Measurements from ENCODE around the gene RBKS. TPM values are rescaled to one million over a fixed set of nuclear protein-coding genes. Genes with fewer than 3 reads are reported as not detected.

Gene RBKS
- total and polyA plus RNA-seq, 2 of the 8 experiments (the other 6 are each of a cell fraction or from before 2014, with no cell fraction given): 1.1 to 1.5 TPM

DNA sequence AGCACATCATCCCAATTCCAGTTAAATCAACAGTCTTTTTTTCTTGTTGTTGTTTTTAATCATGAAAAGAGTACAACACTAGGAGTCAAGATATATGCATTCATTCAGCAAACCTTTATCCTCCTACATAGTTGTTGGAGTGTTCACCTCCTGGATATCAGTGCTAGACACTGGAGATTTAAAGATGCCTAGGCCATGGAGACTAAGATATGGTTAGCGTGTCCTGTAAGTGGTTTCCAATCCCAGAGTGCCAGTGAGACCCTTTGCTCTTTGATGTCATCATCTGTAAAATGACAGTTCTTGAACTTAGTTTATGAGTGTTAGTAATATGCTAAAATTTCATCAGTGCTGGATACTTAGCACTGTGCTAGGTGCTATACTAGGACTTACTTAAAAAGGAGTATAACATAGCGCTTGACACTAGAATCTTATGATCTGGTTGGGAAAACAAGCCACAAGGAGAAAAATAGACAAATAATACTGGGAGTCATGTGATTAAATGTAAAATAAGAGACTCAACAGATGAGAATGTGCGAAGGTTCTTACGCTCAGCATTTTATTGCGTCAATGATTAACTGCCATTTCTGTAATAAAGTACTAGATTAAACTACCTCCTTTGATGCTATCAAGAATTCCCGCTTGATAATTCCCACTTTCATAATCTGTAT is 31.8 kb upstream of the RBKS start:
- Histone ChIP-seq H2AK5ac (ENCODE audit: low read depth, low read length) (no peak overlapping the region), H3K56ac (replicated peaks; ENCODE audit: insufficient read length, low read depth, low read length) (no peak overlapping the region), H3K4me1 (replicated peaks in 1 of 4; ENCODE audit: control insufficient read depth in 3 of 4, insufficient read depth in 4 of 4, low read length in 3 of 4) (no peaks in the 10 kb centered on the region), H2BK120ac (replicated peaks; ENCODE audit: low read depth, low read length) (no peak overlapping the region), H3K18ac (ENCODE audit: extremely low read depth, low read length) (no peak overlapping the region), H3K4me2 (ENCODE audit: insufficient read depth in 1 of 2, low read depth in 2 of 2, low read length in 2 of 2) (no peak overlapping the region), H3K4me3 (ENCODE audit: extremely low read depth in 1 of 4, insufficient read depth in 2 of 4, low read depth in 3 of 4, low read length in 4 of 4) (no peak overlapping the region), H4K91ac (replicated peaks; ENCODE audit: insufficient read length, low read length) (no peak overlapping the region), H4K8ac (ENCODE audit: extremely low read depth, insufficient read depth, low read length) (no peak overlapping the region), H2BK5ac (ENCODE audit: low read depth, low read length) (no peak overlapping the region), H3K9me3 (ENCODE audit: insufficient read depth in 2 of 2, low read depth in 1 of 2, low read length in 1 of 2) (no peaks in the 10 kb centered on the region), H4K20me1 (replicated peaks in 1 of 2; ENCODE audit: control insufficient read depth in 1 of 2, insufficient read depth in 2 of 2, low read length in 2 of 2) (no peaks in the 10 kb centered on the region), H3K14ac (ENCODE audit: insufficient read length) (no peak overlapping the region), H3K4ac (replicated peaks; ENCODE audit: insufficient read length, low read depth, low read length) (no peak overlapping the region), H4K5ac (ENCODE audit: insufficient read length, low read depth, low read length) (no peak overlapping the region), H2BK15ac (ENCODE audit: low read length) (no peak overlapping the region), H3K9ac (replicated peaks in 1 of 4; ENCODE audit: extremely low read depth in 1 of 4, low read depth in 3 of 4, low read length in 3 of 4) (no peak overlapping the region), H3K36me3 (ENCODE audit: control insufficient read depth in 2 of 4, insufficient read depth in 4 of 4, low read length in 3 of 4) (no peaks in the 10 kb centered on the region), H3K27ac (ENCODE audit: low read depth, low read length) (no peak overlapping the region), H2BK20ac (ENCODE audit: low read length) (no peak overlapping the region), H3K79me1 (ENCODE audit: low read depth, low read length) (no peaks in the 10 kb centered on the region), H3K27me3 (replicated peaks in 1 of 4; ENCODE audit: control insufficient read depth in 3 of 4, extremely low read depth in 1 of 4, insufficient read depth in 3 of 4, low read length in 3 of 4) (no peaks in the 10 kb centered on the region), H3K23ac (ENCODE audit: insufficient read length) (no peak overlapping the region), H2AFZ (ENCODE audit: low read length) (no peak overlapping the region), H3K23me2 (ENCODE audit: low read depth, low read length) (no peaks in the 10 kb centered on the region), H2BK12ac (ENCODE audit: low read depth, low read length) (no peak overlapping the region), H3K79me2 (ENCODE audit: control insufficient read depth in 1 of 2, insufficient read depth in 2 of 2, low read length in 2 of 2) (no peaks in the 10 kb centered on the region)
- ChIA-PET CTCF (ENCODE audit: partially characterized antibody) (no interaction called here), POLR2A (ENCODE audit: partially characterized antibody) (no interaction called here)
- WGBS, 2 experiments (ENCODE audit: extremely low coverage in 1 of 2, insufficient coverage in 1 of 2, insufficient read length in 1 of 2, insufficient replicate concordance in 2 of 2, low coverage in 1 of 2, low lambda C conversion rate in 2 of 2, missing lambda C conversion rate in 1 of 2): 78% methylated on average over 6 of the region's 6 CpGs; no CpG with 5 or more reads in 1 of the 2 experiments
- TF ChIP-seq CHD1 (IDR thresholded peaks at IDR 0.05; ENCODE audit: low read depth, low read length) (no peak), HDAC6 (IDR thresholded peaks at IDR 0.05; ENCODE audit: low read depth, low read length) (no peak), EP300 (IDR thresholded peaks at IDR 0.05; ENCODE audit: borderline replicate concordance in 1 of 2, low read depth in 2 of 2, low read length in 2 of 2) (no peak), SAP30 (IDR thresholded peaks at IDR 0.05; ENCODE audit: insufficient read depth, insufficient replicate concordance, low read length) (no peak), SIN3A (conservative IDR thresholded peaks at IDR 0.05 in 1 of 2, IDR thresholded peaks at IDR 0.05 in 1 of 2; ENCODE audit: low read depth in 1 of 2, low read length in 2 of 2) (no peak), GTF2F1 (IDR thresholded peaks at IDR 0.05; ENCODE audit: borderline replicate concordance, low read depth, low read length) (no peak)
- DNase-seq (ENCODE audit: low read depth in 1 of 2, low spot score in 2 of 2): no peak
- FAIRE-seq: no peak

Data from H1 (cell line).